Measurements from ENCODE around the gene MRPL33. TPM values are rescaled to one million over a fixed set of nuclear protein-coding genes. Genes with fewer than 3 reads are reported as not detected.
A peak's percentile ranks its signal among the peaks of the same experiment; 100 is the strongest.

The MRPL33 gene
- total RNA-seq, 1 donor = 105 TPM

- Histone ChIP-seq H3K4me3 (ENCODE audit: insufficient read depth, low read length) (no peak overlapping the region), H3K4me1 (ENCODE audit: insufficient read depth, low read length) (peaks cover 34% of the 10 kb centered on the region), H3K36me3 (ENCODE audit: insufficient read depth, low read length) (no peaks in the 10 kb centered on the region), H3K27ac (ENCODE audit: low read depth, low read length) (no peak overlapping the region), H3K9me3 (ENCODE audit: low read depth, low read length) (no peaks in the 10 kb centered on the region), H3K79me2 (ENCODE audit: insufficient read depth, low read length) (no peaks in the 10 kb centered on the region), H3K4me2 (ENCODE audit: insufficient read depth, low read length) (no peak overlapping the region), H2AFZ (ENCODE audit: low read length) (no peak overlapping the region), H4K20me1 (ENCODE audit: insufficient read depth, low read length) (no peaks in the 10 kb centered on the region), H3K27me3 (ENCODE audit: insufficient read depth, low read length) (no peaks in the 10 kb centered on the region)
- peak; percentile 62 for TF ChIP-seq CTCF (IDR thresholded peaks at IDR 0.05; ENCODE audit: extremely low read depth, low read depth, low read length)
- DNase-seq (ENCODE audit: insufficient read length, low spot score, missing footprints) = no peak
Measured at GRCh38 chr2:27807476-27807875, 36.0 kb downstream of the MRPL33 start.

GRCh38 chr2:27808418-27808817 lies 36.9 kb downstream of the MRPL33 start:
- H3K27ac ChIP-seq (ENCODE audit: low read depth, low read length) = peak overlapping the region; percentile 78
- TF ChIP-seq CTCF (IDR thresholded peaks at IDR 0.05; ENCODE audit: extremely low read depth, low read depth, low read length) = no peak
- no peaks in the 10 kb centered on the region for H3K36me3 ChIP-seq (ENCODE audit: insufficient read depth, low read length)
- no peaks in the 10 kb centered on the region for H3K9me3 ChIP-seq (ENCODE audit: low read depth, low read length)
- no peak overlapping the region for H3K4me2 ChIP-seq (ENCODE audit: insufficient read depth, low read length)
- no peak overlapping the region for H3K4me3 ChIP-seq (ENCODE audit: insufficient read depth, low read length)
- no peaks in the 10 kb centered on the region for H3K27me3 ChIP-seq (ENCODE audit: insufficient read depth, low read length)
- peaks cover 34% of the 10 kb centered on the region for H3K4me1 ChIP-seq (ENCODE audit: insufficient read depth, low read length)
- no peak overlapping the region for H2AFZ ChIP-seq (ENCODE audit: low read length)
- no peak for DNase-seq (ENCODE audit: insufficient read length, low spot score, missing footprints)
- H3K79me2 ChIP-seq (ENCODE audit: insufficient read depth, low read length) = no peaks in the 10 kb centered on the region
- H4K20me1 ChIP-seq (ENCODE audit: insufficient read depth, low read length) = no peaks in the 10 kb centered on the region

GRCh38 chr2:27808984-27809383 lies 37.5 kb downstream of the MRPL33 start:
- DNase-seq (ENCODE audit: insufficient read length, low spot score, missing footprints) = no peak
- H3K4me3 ChIP-seq (ENCODE audit: insufficient read depth, low read length) = no peak overlapping the region
- H3K27me3 ChIP-seq (ENCODE audit: insufficient read depth, low read length) = no peaks in the 10 kb centered on the region
- no peak for TF ChIP-seq CTCF (IDR thresholded peaks at IDR 0.05; ENCODE audit: extremely low read depth, low read depth, low read length)
- H3K9me3 ChIP-seq (ENCODE audit: low read depth, low read length) = no peaks in the 10 kb centered on the region
- peak overlapping the region; percentile 78 for H3K27ac ChIP-seq (ENCODE audit: low read depth, low read length)
- no peaks in the 10 kb centered on the region for H3K36me3 ChIP-seq (ENCODE audit: insufficient read depth, low read length)
- H2AFZ ChIP-seq (ENCODE audit: low read length) = no peak overlapping the region
- H3K4me1 ChIP-seq (ENCODE audit: insufficient read depth, low read length) = peaks cover 34% of the 10 kb centered on the region
- no peaks in the 10 kb centered on the region for H3K79me2 ChIP-seq (ENCODE audit: insufficient read depth, low read length)
- no peak overlapping the region for H3K4me2 ChIP-seq (ENCODE audit: insufficient read depth, low read length)
- H4K20me1 ChIP-seq (ENCODE audit: insufficient read depth, low read length) = no peaks in the 10 kb centered on the region

- peak overlapping the region; percentile 57 for H3K4me2 ChIP-seq (ENCODE audit: insufficient read depth, low read length)
- DNase-seq (ENCODE audit: insufficient read length, low spot score, missing footprints) = peak; percentile 52
- no peaks in the 10 kb centered on the region for H3K36me3 ChIP-seq (ENCODE audit: insufficient read depth, low read length)
- H3K4me3 ChIP-seq (ENCODE audit: insufficient read depth, low read length) = no peak overlapping the region
- no peak for TF ChIP-seq CTCF (IDR thresholded peaks at IDR 0.05; ENCODE audit: extremely low read depth, low read depth, low read length)
- H3K4me1 ChIP-seq (ENCODE audit: insufficient read depth, low read length) = peaks cover 27% of the 10 kb centered on the region
- no peaks in the 10 kb centered on the region for H4K20me1 ChIP-seq (ENCODE audit: insufficient read depth, low read length)
- H3K9me3 ChIP-seq (ENCODE audit: low read depth, low read length) = no peaks in the 10 kb centered on the region
- H3K27me3 ChIP-seq (ENCODE audit: insufficient read depth, low read length) = no peaks in the 10 kb centered on the region
- H3K27ac ChIP-seq (ENCODE audit: low read depth, low read length) = peak overlapping the region; percentile 78
- H3K79me2 ChIP-seq (ENCODE audit: insufficient read depth, low read length) = no peaks in the 10 kb centered on the region
- no peak overlapping the region for H2AFZ ChIP-seq (ENCODE audit: low read length)
Measured at GRCh38 chr2:27809761-27810241, 38.3 kb downstream of the MRPL33 start.
